ENCODE measurements around the gene SHANK1.

GRCh38 chr19:50626011-50626410, 93.6 kb downstream of the SHANK1 start:
- no peak for TF ChIP-seq CTCF (IDR thresholded peaks at IDR 0.05)
- no peak for TF ChIP-seq POLR2A (IDR thresholded peaks at IDR 0.05; ENCODE audit: low read depth)
- no peak for TF ChIP-seq POLR2AphosphoS5 (IDR thresholded peaks at IDR 0.05)

All from esophagus muscularis mucosa (tissue), 3 donors.